ENCODE data around the gene EFCAB6.
A peak's percentile ranks its signal among the peaks of the same experiment; 100 is the strongest.

The EFCAB6 gene

DNA sequence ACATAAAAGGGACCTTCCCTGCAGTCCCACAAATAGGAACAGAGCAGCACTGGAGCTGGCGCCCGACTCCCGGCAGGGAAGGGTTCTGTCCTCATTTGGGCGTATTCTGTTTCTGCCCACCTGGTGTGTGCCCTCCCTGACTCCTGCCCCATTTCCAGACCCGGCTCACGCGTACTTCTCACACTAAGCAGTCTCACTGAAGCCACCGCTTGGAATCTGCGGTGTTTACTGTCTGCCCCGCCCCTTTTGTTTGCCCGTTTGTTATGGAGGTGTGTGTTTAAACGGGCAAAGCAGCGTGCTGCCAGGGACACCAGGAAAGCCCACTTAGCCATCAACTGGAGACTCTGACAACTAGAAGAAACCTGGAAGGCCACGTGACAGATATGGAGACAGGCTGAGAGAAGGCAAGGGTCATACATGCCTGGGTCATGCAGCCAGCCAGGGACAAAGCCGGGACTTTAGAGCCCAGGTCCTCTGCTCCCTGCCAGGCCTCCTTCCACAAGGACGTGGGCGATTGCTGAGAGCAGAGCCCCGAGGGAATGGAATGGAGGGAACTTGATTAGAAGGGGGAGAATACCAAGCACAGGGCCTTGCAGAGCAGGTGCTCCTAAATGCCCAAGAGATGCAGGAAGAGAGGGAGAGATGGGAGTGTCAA is 8.7 kb upstream of the EFCAB6 start:
- no peak for DNase-seq (ENCODE audit: low read depth, low spot score)
- no peak overlapping the region for H3K4me3 ChIP-seq (ENCODE audit: low read length)

GRCh38 chr22:43819931-43820640 is 8.0 kb upstream of the EFCAB6 start:
- no peak overlapping the region for H3K4me3 ChIP-seq (ENCODE audit: low read length)
- DNase-seq (ENCODE audit: low read depth, low spot score) = no peak

DNA sequence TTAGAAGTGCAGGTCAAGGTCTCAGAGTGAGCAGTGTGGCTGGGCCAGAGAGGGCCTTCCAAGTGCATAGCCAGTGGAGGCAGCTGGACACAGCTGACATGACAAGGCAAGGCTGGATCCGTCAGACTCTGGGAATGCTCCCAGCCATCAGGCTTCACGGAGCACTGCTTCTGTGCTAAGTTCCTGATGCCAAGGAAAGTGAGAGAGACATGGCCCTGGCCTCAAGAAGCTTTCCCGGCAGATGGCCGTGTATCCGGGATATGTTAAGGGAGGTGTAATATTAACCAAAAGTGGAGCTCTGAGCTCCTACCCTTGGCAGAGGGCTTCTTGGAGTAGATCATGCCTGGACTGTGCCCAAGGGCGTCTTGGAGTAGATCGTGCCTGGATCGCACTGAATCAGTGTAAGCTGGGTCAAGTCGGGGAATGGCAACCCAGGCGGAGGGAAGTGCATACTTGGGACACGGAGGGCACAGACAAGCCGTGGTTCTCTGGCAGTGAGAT is 7.4 kb upstream of the EFCAB6 start:
- no peak overlapping the region for H3K4me3 ChIP-seq (ENCODE audit: low read length)
- no peak for DNase-seq (ENCODE audit: low read depth, low spot score)

DNA sequence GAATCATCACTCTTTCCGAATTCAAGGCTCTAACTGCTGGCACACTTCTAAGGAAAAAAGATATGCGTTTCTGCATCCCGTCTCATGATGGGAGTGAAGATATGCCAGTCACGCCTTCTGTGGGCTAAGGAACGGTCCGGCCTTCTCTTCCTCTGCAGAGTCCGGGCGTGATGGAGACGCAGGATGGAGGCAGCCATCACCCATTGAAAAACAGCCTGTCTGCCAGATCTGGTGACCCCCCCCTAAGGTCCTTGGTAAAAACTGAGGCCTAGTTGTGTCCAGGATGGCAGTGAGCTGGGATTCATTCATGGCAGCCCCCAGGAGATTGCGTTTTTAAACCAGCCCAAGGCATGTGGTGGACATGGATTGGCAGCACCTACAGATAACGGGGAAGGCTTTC is 6.9 kb upstream of the EFCAB6 start:
- H3K4me3 ChIP-seq (ENCODE audit: low read length) = no peak overlapping the region
- DNase-seq (ENCODE audit: low read depth, low spot score) = no peak

- DNase-seq (ENCODE audit: low read depth, low spot score) = no peak
- no peak overlapping the region for H3K4me3 ChIP-seq (ENCODE audit: low read length)
Measured at GRCh38 chr22:43817402-43817801, 5.3 kb upstream of the EFCAB6 start.

DNA sequence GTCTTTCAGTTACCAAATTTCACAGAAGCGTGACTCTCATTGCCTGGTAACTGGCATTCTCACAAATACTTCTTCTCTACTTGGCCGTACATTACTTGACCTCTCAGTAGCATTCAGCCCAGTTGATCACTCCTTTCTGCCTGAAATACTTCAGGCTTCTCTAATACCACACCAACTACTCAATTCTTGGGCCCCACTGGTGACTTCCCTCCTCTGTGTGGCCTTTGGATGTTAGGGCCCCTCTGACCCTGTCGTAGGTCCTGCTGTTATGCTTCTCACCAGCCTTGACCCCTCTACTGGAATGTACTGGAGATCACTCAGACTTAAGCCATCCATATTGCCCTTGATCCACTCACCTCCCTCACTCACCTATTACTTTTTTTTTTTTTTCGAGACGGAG is 2.2 kb upstream of the EFCAB6 start:
- no peak for DNase-seq (ENCODE audit: low read depth, low spot score)
- no peak overlapping the region for H3K4me3 ChIP-seq (ENCODE audit: low read length)

DNA sequence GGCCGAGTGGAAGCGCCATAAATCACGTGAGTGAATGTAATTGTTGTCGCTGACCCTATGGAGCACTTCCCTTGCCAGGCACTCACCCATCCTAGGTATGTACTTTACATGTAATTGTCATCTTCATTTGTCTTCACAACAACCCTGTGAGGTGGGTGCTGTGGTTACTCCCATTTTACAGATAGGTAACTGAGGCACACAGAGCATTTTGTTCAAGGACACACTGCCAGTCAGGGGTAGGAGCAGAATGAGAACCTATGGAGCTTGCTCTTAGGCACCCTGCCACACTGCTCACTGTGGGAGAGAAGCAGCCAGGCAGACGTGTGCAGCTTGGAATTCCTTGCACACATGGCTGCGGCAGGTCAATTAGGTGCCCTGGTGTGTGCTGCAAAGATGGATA is 785 bp upstream of the EFCAB6 start:
- H3K4me3 ChIP-seq (ENCODE audit: low read length) = peak overlapping the region; percentile 94

DNA sequence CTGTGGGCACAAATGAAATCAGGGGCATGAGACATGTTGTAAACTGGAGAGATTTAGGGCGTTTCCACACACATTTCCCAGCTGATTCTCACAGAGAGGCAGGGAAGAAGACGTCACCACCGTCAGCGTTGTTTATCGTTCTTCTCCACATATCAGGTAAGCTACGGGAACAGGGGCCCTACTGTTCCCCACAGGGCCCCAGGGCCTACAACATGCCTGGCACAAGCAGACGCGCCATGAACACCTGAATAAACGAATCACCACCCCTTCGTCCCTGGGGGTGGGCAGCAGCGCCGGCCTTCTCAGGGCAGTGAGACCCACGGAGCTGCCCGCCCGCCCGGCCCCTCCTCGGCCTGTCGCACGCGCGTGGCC is 342 bp downstream of the EFCAB6 start:
- H3K4me3 ChIP-seq (ENCODE audit: low read length) = peak overlapping the region; percentile 94

More for the DNA sequence above, 785 bp upstream of the EFCAB6 start:
- DNase-seq (ENCODE audit: low read depth, low spot score) = no peak

DNA sequence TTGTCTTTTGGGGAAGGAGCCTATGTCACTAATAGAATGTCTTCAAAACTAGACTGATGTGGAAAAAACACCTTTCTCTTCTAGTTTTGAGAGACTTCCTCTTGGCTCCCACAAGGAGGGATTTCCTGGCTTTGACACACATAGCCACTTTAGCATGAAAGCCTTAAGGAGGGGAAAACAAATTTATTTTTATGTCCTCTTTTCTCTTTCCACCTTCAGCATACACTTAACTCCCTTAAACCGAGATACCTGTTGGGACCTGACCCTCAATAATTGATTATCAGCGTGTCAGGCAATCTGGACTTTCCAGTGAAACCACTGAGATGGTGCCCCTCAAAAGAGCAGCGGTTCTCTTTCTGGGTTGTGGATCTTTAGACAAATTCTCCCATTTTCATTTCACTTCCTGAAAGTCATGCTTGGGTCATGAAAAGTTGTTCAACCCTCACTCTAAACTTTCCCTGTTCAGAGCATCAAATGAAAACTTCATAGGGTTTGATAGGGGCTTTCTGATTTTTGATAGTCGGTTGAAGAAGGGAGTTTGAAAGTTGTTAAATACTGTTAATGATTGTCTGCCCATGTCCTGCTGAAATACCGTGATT is 9.1 kb downstream of the EFCAB6 start:
- DNase-seq (ENCODE audit: low read depth, low spot score) = no peak
- no peak overlapping the region for H3K4me3 ChIP-seq (ENCODE audit: low read length)

More for the DNA sequence above, 342 bp downstream of the EFCAB6 start:
- no peak for DNase-seq (ENCODE audit: low read depth, low spot score)

- DNase-seq (ENCODE audit: low read depth, low spot score) = no peak
Measured at GRCh38 chr22:43800970-43801369, 11.1 kb downstream of the EFCAB6 start.

GRCh38 chr22:43798492-43798891 is 13.6 kb downstream of the EFCAB6 start:
- DNase-seq (ENCODE audit: low read depth, low spot score) = no peak
- H3K4me3 ChIP-seq (ENCODE audit: low read length) = no peak overlapping the region

More at GRCh38 chr22:43800970-43801369, 11.1 kb downstream of the EFCAB6 start:
- H3K4me3 ChIP-seq (ENCODE audit: low read length) = no peak overlapping the region

GRCh38 chr22:43796567-43796966 is 15.5 kb downstream of the EFCAB6 start:
- no peak for DNase-seq (ENCODE audit: low read depth, low spot score)
- H3K4me3 ChIP-seq (ENCODE audit: low read length) = no peak overlapping the region

DNA sequence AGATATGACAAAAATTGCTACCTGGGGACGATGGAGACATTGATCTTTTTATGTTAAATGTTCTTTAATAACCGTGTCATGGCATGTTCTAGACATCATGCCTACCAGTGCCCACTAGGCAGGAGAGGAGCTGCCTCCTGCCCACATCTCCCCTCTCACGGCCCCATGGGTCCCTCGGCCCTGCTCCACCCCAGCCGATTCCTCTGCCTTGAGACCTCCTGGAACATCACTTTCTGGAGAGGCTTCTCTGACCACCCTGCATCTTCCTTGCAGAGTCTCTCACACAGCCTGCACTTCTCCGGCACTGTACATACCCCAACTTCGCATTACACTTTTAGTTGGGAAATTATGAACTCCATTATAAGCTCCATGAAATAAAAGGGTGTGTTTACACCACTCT is 16.8 kb downstream of the EFCAB6 start:
- no peak overlapping the region for H3K4me3 ChIP-seq (ENCODE audit: low read length)
- DNase-seq (ENCODE audit: low read depth, low spot score) = no peak

DNA sequence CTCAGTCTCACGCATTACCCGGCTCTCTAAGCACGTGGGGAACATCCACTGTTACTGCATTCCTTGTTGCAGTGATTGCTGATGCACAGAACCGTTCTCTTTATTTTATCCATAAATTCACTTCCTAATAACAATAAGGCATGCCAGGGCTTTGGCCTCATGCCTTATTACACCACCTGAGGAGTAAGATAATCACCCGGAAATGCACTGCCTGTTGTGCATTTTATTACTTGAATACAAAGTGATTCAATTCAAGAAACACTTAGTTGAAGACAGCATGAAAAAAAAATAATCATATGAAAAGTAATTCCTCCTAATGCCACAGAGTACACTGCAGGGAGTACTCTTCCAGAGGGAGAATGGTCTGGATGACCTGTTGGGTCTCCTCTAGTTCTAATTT is 19.2 kb downstream of the EFCAB6 start:
- DNase-seq (ENCODE audit: low read depth, low spot score) = no peak
- no peak overlapping the region for H3K4me3 ChIP-seq (ENCODE audit: low read length)

DNA sequence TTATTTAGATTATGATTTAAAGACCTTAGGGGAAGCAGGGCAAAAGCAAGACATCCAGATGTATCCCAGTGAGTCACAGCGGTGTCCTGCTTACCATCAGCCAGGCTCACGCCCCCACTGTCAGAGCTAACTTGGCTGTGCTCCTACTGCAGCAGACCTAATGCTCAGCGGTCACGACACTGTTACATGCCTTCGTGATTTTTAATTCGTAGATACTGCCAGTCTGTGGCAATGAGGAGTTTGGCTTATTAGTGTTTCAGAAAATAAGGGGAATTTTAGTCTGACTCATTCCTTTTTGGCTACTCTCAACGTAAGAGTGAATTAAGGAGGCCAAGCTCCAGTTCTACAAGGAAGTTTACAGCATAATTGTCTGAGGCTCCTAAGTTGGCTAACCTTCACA is 22.7 kb downstream of the EFCAB6 start:
- no peak for DNase-seq (ENCODE audit: low read depth, low spot score)
- no peak overlapping the region for H3K4me3 ChIP-seq (ENCODE audit: low read length)

GRCh38 chr22:43783777-43784176 is 28.3 kb downstream of the EFCAB6 start:
- no peak for DNase-seq (ENCODE audit: low read depth, low spot score)
- H3K4me3 ChIP-seq (ENCODE audit: low read length) = no peak overlapping the region

DNA sequence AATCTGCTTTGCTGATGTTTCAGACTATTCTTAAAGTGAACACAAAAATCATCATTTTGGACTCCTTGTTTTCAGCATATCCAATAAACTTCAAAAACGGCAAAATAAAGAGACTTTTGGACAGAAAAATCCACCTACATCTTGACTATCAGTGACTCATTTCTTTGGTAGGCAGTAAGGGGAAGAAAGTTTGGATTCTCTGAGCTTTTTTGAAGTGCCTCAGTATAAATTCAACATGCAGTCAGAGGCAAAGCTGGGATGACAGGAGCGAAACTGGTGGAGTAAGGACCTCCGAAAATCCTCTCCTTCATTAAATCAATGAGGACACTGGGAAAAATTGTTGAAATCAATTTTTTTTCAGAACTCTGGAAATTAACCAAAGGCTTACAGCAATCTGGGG is 29.7 kb downstream of the EFCAB6 start:
- no peak for DNase-seq (ENCODE audit: low read depth, low spot score)
- H3K4me3 ChIP-seq (ENCODE audit: low read length) = no peak overlapping the region

GRCh38 chr22:43777286-43777685 is 34.8 kb downstream of the EFCAB6 start:
- no peak for DNase-seq (ENCODE audit: low read depth, low spot score)

GRCh38 chr22:43776081-43776670 is 35.9 kb downstream of the EFCAB6 start:
- H3K4me3 ChIP-seq (ENCODE audit: low read length) = no peak overlapping the region
- no peak for DNase-seq (ENCODE audit: low read depth, low spot score)

More at GRCh38 chr22:43777286-43777685, 34.8 kb downstream of the EFCAB6 start:
- H3K4me3 ChIP-seq (ENCODE audit: low read length) = no peak overlapping the region

DNA sequence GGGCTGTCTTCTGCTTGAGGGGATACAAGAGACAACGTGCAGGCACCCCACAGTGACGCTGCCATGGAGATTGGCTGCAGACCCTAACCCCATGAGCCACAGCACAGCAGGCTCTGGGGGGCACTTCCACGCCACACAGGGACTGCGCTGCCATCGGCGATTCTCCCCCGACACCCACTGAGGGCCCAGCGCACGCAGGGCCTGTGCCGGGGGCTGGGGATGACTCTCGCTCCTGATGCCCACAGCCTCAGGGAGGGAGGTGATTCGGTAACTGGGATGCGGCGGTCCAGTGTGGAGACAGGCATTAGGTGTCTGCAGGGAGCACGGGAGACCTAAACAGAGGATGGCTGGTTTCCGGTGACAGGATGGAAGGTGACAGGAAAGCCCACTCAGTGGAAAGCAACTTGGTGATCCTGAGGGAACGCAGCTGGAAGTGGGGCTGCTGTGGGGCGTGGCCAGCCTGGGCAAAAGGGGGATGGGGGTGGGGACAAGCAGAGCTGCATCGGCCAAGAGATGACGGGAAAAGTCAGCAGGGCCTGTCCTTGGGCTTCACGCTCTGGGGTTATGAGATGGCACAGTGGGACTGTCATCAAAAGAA is 37.7 kb downstream of the EFCAB6 start:
- no peak for DNase-seq (ENCODE audit: low read depth, low spot score)
- no peak overlapping the region for H3K4me3 ChIP-seq (ENCODE audit: low read length)

Data from Jurkat, Clone E6-1 (cell line).